MCF 10A (cell line): Measurements from ENCODE around the gene NRP1. TPM values are rescaled to one million over a fixed set of nuclear protein-coding genes. Genes with fewer than 3 reads are reported as not detected.
A peak's percentile ranks its signal among the peaks of the same experiment; 100 is the strongest.

Experiments
- BruUV-seq: library from RNA; stranded (reverse); fragments of 400-500 nt; replicated peaks from 2 replicates; lab custom pipeline; 2021; lab: Mats Ljungman, UMichigan
- CTCF ChIA-PET: fragments of 300-600 bp; sonication (Branson Sonifier 250); formaldehyde crosslinking; extraction: SDS; loops from one replicate; lab custom pipeline; 2021; ENCODE audit warnings: antibody characterized with exemption, inconsistent platforms; lab: Yijun Ruan, JAX
- POLR2A ChIA-PET: fragments of 300-600, 350-650 bp; sonication (Branson Sonifier 250); formaldehyde crosslinking; extraction: SDS; loops from one replicate; lab custom pipeline; 2020; ENCODE audit warnings: antibody characterized with exemption, inconsistent platforms; lab: Yijun Ruan, JAX
- DNase-seq: peaks from one replicate; pipeline ENCODE4 v3.0.0-alpha.2; 2018; ENCODE audit not compliant: unreplicated experiment
- H3K27ac Mint-ChIP-seq: one replicate; pipeline ENCODE4 v1.8.0; 2022; ENCODE audit warnings: mild to moderate bottlenecking, low read depth, mixed read lengths; ENCODE audit not compliant: unreplicated experiment
- H3K27me3 Mint-ChIP-seq: one replicate; pipeline ENCODE4 v1.8.0; 2022; ENCODE audit warnings: mixed read lengths; ENCODE audit not compliant: insufficient read depth, unreplicated experiment
- H3K36me3 Mint-ChIP-seq: one replicate; pipeline ENCODE4 v1.8.0; 2022; ENCODE audit warnings: mild to moderate bottlenecking, moderate library complexity, mixed read lengths; ENCODE audit not compliant: insufficient read depth, unreplicated experiment
- H3K4me1 Mint-ChIP-seq: one replicate; pipeline ENCODE4 v1.8.0; 2022; ENCODE audit warnings: mixed read lengths; ENCODE audit not compliant: insufficient read depth, unreplicated experiment
- H3K4me3 Mint-ChIP-seq: one replicate; pipeline ENCODE4 v1.8.0; 2022; ENCODE audit warnings: mild to moderate bottlenecking, moderate library complexity, mixed read lengths; ENCODE audit not compliant: unreplicated experiment
- H3K9me3 Mint-ChIP-seq: one replicate; pipeline ENCODE4 v1.8.0; 2022; ENCODE audit warnings: mixed read lengths; ENCODE audit not compliant: unreplicated experiment
- intact Hi-C: fragments of 100-400 bp; cut with micrococcal nuclease; formaldehyde crosslinking; loops from 2 replicates; pipeline ENCODE4 v1.14.1; 2022
- total RNA-seq: library from RNA; stranded (reverse); gene quantifications from 2 replicates; pipeline ENCODE4 v1.2.3, GENCODE V29; 2022
- TF ChIP-seq, protein P1 (sequence below): fragments of 200-600 bp; IDR thresholded peaks from one replicate; pipeline ENCODE4 v1.8.0; 2022; ENCODE audit warnings: antibody characterized with exemption, mild to moderate bottlenecking; ENCODE audit not compliant: unreplicated experiment

NRP1 gene
- total RNA-seq, 1 experiment from 2014 or later: 66.6 TPM

DNA sequence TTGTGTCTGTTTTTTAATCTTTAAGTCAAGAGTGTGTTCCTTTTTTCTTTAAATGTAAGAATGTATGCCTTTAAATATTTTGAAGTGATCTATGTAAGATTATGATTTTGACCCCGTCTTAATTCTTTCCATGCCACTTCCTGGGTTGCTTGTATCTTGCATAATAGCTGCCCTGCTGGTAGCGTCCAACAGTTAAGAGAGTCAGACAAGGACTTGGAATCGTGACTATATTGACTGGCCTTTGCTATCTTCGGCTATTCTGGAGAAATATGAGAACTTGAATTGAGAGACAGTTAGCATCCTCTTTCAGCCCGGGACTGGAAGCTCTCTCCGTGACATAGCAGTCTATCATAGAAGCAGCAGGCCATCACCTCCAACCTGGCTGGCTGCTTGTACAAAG is 13.0 kb downstream of the NRP1 start:
- CTCF ChIA-PET: interaction anchor here (0.6 to 1.4 kb wide), 2 partner anchors 10 to 129 kb away, joined by 3 to 4 read pairs; no protein-coding TSS in a partner anchor
- intact Hi-C loops: no loop called here
- peaks cover 16% of the 10 kb centered on the region for H3K4me1 Mint-ChIP-seq
- H3K9me3 Mint-ChIP-seq: peaks cover 8% of the 10 kb centered on the region
- POLR2A ChIA-PET: interaction anchor here (0.7 kb wide), 1 partner anchor 65 kb away, joined by 3 read pairs; no protein-coding TSS in a partner anchor
- H3K27me3 Mint-ChIP-seq: no peaks in the 10 kb centered on the region
- no TSS peak for BruUV-seq
- TF ChIP-seq, protein P1, sequence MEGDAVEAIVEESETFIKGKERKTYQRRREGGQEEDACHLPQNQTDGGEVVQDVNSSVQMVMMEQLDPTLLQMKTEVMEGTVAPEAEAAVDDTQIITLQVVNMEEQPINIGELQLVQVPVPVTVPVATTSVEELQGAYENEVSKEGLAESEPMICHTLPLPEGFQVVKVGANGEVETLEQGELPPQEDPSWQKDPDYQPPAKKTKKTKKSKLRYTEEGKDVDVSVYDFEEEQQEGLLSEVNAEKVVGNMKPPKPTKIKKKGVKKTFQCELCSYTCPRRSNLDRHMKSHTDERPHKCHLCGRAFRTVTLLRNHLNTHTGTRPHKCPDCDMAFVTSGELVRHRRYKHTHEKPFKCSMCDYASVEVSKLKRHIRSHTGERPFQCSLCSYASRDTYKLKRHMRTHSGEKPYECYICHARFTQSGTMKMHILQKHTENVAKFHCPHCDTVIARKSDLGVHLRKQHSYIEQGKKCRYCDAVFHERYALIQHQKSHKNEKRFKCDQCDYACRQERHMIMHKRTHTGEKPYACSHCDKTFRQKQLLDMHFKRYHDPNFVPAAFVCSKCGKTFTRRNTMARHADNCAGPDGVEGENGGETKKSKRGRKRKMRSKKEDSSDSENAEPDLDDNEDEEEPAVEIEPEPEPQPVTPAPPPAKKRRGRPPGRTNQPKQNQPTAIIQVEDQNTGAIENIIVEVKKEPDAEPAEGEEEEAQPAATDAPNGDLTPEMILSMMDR: no peak
- H3K36me3 Mint-ChIP-seq: peaks cover 36% of the 10 kb centered on the region
- no peak overlapping the region for H3K4me3 Mint-ChIP-seq
- no peak overlapping the region for H3K27ac Mint-ChIP-seq
- DNase-seq: no peak

DNA sequence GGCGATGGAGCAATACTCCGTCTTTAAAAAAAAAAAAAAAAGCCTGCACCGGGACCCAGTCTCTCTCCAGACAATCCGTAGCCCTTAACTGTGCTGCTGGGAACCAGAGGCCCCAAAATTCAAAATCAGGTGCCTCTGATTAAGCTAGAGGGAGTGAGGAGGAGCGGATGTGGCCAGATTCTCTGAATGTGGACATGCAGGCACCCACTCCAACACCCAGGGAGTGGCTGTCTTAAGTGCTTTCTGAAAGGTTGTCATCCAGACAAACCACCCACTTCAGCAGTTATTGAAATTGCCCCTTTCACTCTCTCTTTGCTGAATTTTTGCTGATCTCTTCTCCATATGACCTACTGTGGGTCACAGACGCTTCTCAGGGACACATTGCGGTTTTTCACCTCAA is 14.2 kb downstream of the NRP1 start:
- POLR2A ChIA-PET: interaction anchor here (0.6 to 1.0 kb wide), 2 partner anchors 9 to 1035 kb away, joined by 3 read pairs; no protein-coding TSS in a partner anchor
- H3K27ac Mint-ChIP-seq: no peak overlapping the region
- intact Hi-C loops: no loop called here

DNA sequence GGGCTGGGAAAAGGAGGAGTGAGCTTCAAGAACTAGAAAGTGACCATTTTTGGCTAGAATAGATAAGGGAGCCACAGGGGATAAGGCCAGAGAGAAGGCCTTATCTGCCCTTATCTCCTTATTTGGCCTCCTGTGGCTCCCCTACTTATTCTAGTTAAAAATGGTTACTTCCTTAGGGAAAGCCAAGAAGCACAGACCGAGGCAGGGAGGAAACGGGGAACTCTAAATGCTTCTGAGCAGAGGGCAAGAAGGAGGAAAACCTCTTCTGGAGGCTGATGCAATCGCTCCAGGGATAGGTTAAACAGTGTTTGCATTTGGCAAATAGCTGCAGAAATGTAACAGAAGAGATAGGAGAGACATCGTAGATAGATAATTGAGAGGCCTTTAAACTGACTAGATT is 18.6 kb downstream of the NRP1 start:
- intact Hi-C loops: no loop called here
- no TSS peak for BruUV-seq
- Mint-ChIP-seq H3K36me3 (peaks cover 13% of the 10 kb centered on the region), H3K4me1 (peaks cover 47% of the 10 kb centered on the region), H3K4me3 (no peak overlapping the region), H3K27ac (peak overlapping the region; percentile 9), H3K9me3 (peaks cover 8% of the 10 kb centered on the region), H3K27me3 (no peaks in the 10 kb centered on the region)
- TF ChIP-seq, protein P1: no peak
- CTCF ChIA-PET: interaction anchor here (0.9 kb wide), 1 partner anchor 15 kb away, joined by 9 read pairs; no protein-coding TSS in a partner anchor
- POLR2A ChIA-PET: no interaction called here
- DNase-seq: no peak

More for the DNA sequence above, 14.2 kb downstream of the NRP1 start:
- H3K9me3 Mint-ChIP-seq: peaks cover 8% of the 10 kb centered on the region
- DNase-seq: no peak
- H3K4me1 Mint-ChIP-seq: peaks cover 22% of the 10 kb centered on the region
- no peaks in the 10 kb centered on the region for H3K27me3 Mint-ChIP-seq
- H3K36me3 Mint-ChIP-seq: peaks cover 28% of the 10 kb centered on the region
- no peak overlapping the region for H3K4me3 Mint-ChIP-seq
- TF ChIP-seq, protein P1: no peak
- no TSS peak for BruUV-seq
- CTCF ChIA-PET: interaction anchor here (0.6 to 1.4 kb wide), 2 partner anchors 127 to 1327 kb away, joined by 4 read pairs; no protein-coding TSS in a partner anchor

DNA sequence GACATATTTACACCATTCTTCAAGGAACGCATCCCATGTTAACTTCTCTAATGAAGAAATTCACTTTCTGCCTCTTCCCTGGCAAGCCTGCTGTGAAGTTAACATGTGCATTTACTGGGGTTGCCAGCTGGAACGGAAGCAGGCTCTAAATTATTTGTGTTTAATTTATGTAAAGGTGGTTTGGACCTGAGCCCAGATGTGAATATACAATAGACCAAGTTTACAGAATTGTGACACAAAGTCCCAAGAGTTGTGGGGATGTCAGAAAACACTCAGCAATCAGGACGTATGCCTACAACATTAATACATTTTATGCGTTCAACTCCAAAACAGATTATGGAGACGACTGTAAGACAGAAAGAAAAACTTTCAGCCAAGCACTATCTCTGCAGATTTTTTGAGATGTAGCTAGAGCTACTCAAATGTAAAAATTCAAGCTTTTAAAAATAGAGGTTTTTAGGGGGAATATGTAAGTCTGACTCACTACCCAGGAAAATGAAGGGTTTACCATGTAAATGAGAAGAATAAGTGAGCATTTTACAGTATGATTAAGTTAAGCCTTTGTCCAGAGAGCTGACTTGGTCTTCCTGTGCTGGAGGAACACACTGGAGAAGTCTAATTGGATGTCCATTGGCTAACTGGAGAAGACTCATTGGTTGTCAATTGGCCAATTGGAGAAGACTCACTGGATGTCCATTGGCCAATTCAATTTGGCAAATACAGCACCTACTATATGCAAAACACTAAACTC is 19.5 kb downstream of the NRP1 start:
- POLR2A ChIA-PET: interaction anchor here (0.6 kb wide), 1 partner anchor 722 kb away, joined by 3 read pairs; no protein-coding TSS in a partner anchor
- peak overlapping the region; percentile 66 for H3K27ac Mint-ChIP-seq
- CTCF ChIA-PET: no interaction called here
- H3K27me3 Mint-ChIP-seq: no peaks in the 10 kb centered on the region
- H3K36me3 Mint-ChIP-seq: peaks cover 17% of the 10 kb centered on the region
- H3K4me1 Mint-ChIP-seq: peaks cover 41% of the 10 kb centered on the region
- peak overlapping the region; percentile 7 for H3K4me3 Mint-ChIP-seq
- DNase-seq: peak; percentile 88
- no peaks in the 10 kb centered on the region for H3K9me3 Mint-ChIP-seq
- BruUV-seq: no TSS peak
- intact Hi-C loops: no loop called here
- TF ChIP-seq, protein P1: no peak
